Activated gamma-delta T cell treated with Interleukin-2 at 50 U/mL for 16 hours (primary cell): ENCODE results near the gene CCDC122.
"Not testable (repeated sequence)": the region's sequence is repeated elsewhere in the genome, so short reads cannot be mapped to it uniquely, and the experiment has no call there.

ENCODE experiments used
- DNase-seq: peaks from one replicate; pipeline ENCODE4 v3.0.0-alpha.2; 2020

Gene CCDC122

DNA sequence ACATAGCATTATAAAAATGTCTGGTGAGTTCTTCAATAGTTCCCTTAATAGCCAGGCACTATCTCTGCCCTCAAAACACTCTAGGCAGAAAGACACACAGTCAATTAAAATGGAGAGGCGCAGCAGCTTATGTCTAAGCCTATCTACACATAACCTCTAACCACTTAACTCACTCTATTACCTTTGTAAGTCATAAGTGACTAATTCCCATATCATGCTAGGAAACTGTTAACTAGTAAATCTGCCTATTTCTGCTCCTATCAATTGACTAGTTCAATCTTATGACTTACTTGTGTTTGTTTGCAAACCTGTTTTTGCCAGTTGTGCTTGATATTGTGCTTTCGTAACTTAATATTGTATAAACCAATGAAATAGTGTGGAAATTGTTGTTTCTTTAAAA, 3.2 kb downstream of the CCDC122 start:
- no peak for DNase-seq

DNA sequence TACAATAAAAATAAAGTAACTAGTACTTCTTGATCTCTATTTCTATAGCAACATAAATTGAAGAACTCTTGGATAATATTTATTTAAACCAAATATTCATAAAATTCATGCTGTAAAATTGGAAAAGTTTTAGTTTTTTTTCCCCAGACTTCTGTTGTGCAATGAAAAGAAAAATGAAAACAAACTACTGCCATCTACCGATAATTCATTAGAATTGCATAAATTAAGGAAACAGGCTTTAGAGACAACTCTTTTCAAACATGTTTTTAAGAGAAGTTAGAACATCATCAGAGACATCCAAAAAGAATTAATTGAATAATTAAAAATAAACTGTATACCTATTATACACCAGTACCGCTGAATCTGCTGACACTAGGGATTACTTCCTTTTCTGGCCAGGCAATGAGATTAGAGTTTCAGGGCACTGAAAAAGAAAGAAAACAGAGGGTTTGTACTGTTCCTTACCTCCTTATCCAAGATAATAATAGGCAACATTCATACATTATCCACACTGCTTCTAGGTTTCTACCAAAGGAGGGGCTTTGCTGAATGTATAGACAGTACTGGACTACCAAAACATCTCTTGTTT, 4.9 kb downstream of the CCDC122 start:
- no peak for DNase-seq

DNA sequence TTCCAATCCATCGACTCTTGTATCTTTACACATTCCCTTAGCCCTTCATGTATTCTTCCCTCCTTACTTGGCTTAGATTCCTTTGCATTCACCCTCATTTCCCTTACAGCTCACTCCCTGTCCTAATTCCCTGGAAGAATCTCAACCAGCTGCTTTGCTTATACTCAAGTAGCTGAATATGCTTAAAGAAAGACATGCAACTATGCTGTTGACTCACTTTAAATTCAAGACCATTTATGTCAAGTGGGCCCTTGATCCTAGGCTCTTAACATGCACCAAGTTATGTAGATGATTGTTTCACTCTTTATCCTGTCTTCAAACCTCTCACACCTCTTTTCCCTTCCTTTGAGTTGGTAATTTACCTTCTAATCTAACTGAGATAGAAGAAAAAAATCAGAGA, 7.4 kb downstream of the CCDC122 start:
- no peak for DNase-seq

DNA sequence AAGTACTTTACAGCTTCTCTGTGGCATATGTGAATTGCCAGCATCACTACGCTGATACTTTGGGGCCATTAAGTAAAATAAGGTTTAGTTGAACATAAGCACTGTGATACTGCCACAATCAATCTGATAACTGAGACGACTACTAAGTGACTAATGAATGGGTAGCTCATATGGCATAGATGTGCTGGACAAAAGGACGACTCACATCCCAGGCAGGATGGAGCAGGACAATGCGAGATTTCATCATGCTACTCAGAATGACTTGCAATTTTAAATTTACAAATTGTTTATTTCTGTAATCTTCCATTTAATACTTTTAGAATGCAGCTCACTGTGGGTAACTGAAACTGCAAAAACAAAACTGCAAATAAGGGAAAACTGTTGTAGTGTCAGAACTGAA, 13.6 kb downstream of the CCDC122 start:
- no peak for DNase-seq

DNA sequence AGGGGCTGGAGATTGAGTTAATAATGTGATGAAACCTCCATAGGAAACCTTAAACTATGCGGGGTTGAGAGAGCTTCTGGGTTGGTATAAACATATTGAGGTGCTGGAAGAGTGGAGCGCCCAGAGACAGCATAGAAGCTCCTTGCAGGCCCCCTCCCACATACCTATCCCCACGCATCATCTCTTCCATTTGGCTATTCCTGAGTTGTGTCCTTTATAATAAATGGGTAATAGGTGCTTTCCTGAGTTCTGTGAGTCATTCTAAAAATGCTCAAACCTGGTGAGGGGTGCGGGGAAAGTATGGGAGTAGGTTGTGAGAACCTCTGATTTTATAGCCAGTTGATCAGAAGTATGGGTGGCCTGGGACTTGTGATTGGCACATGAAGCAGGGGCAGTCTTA, 14.6 kb downstream of the CCDC122 start:
- DNase-seq = no peak

DNA sequence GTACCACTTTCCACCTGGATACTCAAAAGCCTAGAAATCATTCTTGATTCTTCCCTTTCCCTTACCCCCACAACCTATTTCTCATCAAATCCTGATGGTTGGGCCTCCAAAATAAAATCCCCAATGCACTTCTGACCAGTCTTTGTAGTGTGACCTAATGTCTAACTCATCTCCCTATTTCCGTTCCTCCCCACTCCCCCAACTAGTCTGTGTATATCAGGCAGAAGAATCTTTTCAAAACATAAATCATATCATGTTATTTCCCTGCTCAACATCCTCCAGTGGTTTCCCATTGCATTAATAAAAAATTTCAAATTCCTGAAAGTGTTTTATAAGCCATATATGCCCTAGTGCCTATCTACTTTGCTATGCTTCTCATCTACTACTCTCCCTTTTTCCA, 17.7 kb downstream of the CCDC122 start:
- no peak for DNase-seq

DNA sequence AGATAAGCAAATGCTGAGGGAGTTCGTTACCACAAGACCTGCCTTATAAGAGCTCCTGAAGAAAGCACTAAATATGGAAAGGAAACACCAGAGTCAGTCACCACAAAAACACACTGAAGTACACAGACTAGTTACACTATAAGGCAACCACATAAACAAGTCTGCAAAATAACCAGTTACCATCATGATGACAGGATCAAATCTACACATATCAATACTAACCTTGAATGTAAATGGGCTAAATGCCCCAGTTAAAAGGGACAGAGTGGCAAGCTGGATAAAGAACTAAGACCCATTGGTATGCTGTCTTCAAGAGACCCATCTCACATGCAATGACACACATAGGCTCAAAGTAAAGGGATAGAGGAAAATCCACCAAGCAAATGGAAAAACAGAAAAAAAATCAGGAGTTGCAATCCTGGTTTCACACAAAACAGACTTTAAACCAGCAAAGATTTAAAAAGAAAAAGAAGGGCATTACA, 26.6 kb downstream of the CCDC122 start:
- no peak for DNase-seq

DNA sequence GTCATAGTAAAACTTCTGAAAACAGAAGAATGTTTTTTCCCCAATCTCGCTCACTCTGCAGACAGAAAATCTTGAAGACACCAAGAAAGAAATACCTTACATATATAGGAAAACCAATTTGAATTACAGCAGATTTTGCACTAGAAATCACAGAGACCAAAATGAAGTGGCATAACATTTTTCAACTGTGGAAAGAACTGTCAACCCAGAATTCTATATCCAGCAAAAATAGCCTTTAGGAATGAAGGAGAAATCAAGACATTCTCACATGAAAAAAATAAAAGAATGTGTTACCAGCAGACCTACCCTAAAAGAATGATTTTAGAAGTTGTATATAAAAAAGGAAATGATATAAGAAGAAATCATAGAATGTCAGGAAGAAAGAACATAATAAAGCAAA, 28.7 kb downstream of the CCDC122 start:
- no peak for DNase-seq

DNA sequence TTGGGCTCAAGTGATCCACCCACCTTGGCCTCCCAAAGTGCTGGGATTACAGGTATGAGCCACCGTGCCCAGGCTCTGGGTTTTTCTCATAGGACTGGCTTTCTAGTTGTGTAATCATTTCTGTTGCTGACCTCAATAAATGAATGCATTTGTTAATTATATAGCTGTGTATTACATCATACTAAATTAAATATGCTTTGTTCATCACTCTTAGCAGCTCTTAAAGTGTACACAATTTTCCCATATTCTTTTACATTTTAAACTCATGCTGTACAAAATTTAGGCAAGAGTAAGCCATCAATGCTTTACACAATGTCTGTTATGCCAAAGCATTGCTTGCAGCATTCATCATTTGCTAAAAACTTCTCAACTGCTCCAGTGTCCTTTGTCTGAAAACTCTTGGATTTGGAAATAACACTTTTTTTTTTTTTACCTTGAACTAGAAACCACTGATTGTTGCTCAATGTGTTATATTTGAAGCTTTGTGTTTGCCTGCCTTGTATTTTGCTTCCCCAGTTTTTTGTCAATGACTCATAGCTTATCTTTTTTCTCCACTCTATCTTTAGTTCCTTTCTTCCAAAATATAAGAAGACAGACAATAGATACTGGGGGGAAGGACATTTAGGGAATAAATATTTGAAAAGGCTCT, 31.4 kb downstream of the CCDC122 start:
- DNase-seq = no peak

DNA sequence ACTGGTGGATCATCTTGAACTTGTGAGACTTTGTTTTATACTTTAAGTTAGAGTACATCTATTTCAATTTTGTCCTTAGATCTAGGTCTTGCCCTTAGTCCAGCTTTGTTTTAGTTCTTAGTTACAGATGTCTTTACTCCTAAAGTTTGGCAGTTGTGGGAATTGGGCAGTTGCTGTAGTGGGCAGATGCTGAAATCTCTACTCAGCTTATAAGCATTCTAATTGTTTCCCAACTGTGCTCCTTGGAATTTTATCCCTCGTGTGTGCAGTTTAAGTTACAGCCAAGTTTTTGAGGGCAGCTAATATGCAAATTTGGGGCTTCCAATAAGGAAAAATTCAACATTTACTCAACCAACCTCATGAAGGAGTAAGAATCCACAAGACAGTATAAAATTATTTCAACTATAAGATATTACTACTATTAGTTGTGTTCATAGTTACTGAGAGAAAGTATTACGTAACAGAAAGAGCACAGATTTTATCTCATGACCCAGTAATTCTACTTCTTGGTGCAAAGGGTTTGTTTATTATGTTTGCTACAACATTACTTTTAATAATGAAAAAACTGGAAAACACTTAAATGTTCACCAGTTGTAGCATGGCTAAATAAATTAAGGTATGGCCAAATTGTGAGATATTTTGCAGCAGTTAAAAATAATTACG, 32.9 kb downstream of the CCDC122 start:
- DNase-seq = no peak

DNA sequence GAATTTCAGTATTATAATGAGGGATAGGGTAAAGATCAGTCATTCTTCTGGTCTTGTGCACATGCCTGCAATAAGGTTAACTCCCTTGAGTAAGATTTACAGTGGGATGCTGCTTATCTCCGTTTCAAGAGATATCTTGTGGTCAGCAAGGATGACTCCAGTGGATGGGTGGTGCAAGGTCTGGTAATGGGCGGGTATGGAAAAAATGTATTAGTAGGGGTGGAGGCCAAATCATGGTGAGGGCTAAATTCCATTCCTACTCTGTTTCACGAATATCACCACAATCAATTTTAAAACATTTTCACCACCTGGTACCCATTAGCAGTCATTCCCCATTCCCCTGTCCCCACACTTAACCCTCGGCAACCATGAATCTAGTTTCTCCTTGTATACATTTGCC, 40.6 kb downstream of the CCDC122 start:
- DNase-seq = no peak

DNA sequence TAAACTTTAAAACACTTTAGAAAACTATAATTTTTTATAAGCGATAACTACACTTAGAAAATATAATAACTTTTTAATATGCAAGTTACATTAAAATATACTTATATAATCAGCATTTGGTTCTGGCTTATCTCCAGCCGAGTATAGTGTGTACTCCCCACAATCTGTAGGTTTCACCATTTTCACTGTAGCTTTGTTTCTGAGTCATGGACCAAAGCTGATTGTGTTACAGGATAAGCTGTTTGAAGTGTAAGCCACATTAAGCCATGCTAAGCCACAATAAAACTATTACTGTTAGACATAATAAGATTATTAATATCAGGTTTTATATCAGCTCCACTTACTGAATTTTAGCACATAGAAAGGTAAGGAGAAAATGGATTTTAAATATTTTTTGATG, 43.8 kb downstream of the CCDC122 start:
- DNase-seq = no peak

DNA sequence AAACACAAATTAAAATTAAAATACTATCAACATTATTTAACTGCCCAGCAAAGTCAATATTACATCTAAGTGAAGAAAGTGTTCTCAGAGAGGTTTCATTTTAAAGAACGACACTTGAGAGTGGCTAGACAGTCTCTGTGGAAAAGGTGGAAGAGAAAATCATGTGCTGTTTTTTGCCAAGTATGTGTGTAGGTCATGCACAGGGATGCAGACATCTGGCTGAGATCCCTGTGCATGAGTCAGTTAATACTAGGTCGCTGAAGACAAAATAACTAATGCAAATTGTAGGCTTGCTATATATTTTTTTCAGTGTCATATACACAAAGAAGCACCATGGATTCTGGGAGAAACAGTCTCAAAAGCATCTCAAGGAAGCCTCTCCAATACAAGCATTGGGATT, 48.5 kb downstream of the CCDC122 start:
- DNase-seq = no peak

DNA sequence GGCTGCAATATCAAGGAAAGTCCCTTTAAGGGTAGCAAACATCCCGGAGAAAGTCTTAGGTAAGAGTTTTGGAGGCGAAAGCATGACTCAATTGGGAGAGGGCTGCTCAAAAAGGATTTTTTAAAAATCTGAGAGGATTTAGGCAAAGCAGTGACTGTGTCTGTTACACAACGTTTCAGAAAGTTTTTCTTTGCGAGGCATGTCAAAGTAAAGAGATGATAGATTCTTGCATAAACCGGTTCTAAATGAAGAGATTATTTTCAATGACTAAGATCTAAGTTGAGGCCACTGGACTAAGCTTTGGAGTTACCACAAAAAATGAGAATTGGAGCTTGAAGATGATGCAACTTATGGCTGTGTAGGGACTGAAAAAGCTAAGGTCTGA, 49.1 kb downstream of the CCDC122 start:
- DNase-seq = no peak

DNA sequence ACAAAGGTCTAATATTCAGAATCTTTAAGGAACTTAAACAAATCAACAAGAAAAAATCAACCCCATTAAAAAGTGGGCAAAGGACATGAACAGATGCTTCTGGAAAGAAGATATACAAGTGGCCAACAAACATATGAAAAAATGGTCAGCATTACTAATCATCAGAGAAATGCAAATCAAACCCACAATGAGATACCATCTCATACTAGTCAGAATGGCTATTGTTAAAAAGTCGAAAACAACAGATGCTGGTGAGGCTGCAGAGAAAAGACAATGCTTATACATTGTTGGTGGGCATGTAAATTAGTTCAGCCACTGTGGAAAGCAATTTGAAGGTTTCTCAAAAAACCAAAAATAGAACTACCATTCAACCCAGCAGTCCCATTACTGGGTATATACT, 54.9 kb downstream of the CCDC122 start:
- not testable (repeated sequence) for DNase-seq

DNA sequence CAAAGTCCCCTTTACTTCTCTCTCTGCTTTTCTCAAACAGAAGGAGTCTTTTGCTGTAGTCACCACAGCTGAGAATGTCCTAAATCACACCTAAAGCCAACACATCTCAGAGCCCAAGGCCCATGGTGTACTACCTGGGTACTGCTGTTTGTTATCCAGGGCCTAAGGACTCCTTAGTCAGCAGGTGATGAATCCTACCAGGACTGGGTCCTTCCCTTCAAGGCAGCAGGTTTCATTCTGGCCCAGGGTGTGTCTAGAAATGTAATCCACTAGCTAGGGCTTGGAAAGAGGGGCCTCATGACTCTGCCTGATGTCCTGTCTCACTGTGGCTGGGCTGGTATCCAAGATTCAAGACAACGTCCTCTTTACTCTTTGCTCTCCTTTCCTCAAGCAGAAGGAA, 56.6 kb downstream of the CCDC122 start:
- no peak for DNase-seq

DNA sequence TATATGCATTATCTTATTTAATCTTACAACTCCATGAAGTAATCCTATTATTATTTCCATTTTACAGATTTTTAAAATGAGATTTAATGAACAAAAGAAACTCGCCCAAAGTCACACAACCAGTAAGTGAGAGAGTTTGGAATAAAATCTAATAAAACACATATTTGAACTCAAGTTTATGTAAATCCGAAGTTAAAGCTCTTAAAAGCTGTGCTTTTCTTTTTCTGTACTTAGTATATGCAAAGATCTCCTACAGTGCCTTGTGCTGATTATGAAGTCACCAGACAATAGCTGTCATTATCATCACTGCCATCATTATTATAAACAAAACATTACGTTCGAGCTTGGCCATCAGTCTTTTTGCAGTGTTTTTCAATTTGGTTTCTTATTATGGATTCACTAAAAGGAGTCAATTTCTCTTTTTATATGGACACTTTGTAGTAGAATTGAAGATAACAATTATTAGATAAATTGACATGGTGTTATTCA, 63.1 kb downstream of the CCDC122 start:
- DNase-seq = no peak

DNA sequence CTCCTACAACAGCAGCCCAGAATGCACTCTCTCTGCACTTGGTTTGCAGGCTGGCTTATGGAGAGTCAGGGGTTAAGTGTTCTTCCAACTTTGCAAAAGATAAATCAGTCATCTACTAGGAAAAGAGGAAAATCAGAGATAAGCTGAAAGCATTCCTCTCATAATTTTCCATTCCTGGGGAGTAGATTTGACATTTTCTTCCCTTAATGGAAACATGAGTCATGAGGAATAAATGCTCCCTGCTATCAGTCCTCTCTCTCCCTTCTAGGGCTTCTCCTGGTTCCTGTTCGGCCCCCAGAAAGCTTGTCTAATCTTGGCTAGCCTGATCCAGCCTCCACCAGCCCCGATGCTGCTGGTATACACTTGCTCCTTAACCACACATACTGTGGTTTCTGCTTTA, 64.3 kb downstream of the CCDC122 start:
- no peak for DNase-seq

DNA sequence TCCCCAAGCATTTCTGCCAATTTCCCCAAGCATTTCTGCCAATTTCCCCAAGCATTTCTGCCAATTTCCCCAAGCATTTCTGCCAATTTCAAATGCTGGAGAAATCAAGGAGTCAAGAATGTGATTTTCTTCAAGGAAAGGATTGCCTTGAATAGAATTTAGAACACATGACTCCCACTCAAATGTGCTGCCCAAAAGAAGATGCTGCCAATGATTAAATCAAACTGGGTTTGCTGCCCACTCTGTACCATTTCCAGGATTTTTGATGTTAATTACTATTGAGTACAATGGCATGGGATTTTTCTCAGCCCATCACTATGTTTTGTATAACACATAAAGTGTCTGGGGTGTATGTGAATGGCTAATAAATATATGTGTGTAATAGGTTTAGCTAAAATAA, 70.9 kb downstream of the CCDC122 start:
- DNase-seq = no peak

DNA sequence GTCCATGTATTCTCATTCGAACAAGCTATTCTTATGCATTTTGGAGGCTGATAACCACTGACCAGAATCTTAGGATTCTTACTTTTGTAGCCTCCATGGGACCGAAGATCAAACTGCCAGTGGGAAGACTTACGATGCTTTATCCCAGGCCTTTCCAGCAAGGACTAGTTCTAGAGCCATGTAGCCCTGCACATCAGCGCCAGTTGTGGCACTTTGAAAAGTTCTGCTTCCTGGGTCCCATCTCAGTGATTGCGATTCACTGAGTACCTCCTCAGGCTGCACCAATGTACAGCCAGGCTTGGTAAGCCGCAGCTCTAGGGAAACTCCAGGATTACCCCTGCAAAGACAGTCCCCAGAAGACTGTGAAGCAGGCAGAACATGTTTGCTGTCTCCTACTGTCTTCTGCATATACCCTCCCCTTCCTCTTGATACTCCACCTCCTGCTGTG, 73.8 kb downstream of the CCDC122 start:
- no peak for DNase-seq

DNA sequence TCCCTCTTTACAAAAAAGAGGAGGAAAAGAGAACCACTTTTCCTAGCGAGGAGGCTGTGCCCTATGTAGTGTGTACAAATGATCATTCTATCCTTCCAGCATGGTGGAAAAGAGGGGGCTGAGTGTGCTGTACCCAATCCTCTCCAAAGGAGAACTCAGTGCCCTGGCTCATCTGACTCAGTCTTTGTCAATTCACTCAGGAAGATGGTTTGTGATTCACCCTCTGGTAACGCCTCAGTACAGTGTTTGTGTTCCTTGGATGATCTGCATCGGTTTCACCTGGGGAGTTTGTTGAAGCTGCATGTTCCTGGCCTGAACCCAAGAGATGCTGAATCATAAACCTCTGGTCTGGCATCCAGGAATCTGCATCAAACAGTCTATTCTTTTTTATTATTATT, 74.5 kb downstream of the CCDC122 start:
- DNase-seq = no peak

DNA sequence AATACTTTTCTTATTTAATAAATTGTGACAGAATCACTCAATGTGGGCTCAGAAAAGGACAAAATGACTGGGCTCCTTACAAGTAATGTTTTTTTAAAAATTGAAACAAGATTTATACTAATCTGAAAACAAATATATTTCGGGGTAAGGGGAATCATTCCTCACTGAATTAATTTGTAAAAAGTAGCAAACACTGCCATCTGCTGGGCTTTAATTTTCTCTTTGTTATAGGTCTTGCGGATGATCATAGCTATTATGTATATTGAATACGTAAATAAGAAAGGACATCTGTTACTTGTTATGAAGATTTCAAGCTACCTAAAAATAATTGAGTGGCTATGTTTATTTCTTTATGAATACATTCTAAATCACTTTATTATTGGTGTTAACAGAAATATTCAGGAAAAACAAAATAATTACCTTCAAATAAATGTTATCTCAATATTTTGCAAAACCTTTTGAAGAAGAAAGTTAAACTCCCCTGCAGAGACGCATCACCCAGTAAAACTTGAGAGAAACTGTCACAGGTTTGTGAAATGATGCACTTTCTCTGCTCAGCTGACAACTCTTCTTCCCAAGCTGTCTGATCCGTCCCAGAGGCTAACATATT, 75.0 kb downstream of the CCDC122 start:
- DNase-seq = no peak

DNA sequence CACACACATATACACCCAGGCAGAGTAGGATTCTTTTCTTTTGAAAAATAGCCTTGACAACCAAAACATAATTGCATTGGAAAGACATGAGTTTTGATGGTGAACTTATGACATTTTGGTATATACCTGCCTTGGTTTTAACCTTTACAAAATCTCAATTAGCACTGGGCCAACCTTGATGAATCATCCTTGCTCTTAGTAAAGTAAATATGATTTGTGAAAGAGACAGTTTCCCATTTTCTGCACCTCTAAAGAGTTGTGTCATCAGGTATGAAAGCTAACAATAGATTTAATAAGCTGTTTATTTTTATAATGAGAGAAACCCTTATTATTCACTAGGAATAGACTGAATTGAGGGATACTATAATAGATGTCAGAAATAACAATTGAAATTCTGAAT, 77.0 kb downstream of the CCDC122 start:
- DNase-seq = no peak

DNA sequence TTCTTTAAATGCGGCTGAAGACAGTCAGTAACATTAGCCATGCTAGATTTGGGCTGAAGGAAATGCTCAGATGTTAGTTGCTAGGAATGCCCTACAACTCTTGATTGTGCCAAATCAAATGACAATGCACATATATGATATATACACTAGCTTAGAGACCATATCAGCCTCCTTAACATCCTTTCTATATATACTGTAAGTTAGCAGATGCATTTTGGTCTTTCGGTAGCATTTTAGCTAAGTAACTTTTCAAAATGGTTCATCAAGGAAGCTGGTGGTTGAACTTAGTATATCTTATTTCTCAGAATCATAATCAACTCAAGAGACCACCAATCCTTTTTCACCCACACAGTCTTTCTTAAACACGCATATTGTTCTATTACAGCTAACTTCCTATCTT, 78.7 kb downstream of the CCDC122 start:
- DNase-seq = no peak
